Choroid plexus epithelial cell (primary cell): ENCODE measurements around the gene NUCB1.

ENCODE experiments used
- DNase-seq: peaks from one replicate; pipeline ENCODE4 v3.0.0-alpha.2; 2010; ENCODE audit warnings: low read depth
- H3K4me3 ChIP-seq: 2 replicates; pipeline ENCODE4 v1.5.1; 2011; ENCODE audit warnings: low read depth, mild to moderate bottlenecking, control low read depth, low read length, moderate library complexity
- TF ChIP-seq, protein P1 (sequence below): conservative IDR thresholded peaks from 2 replicates; pipeline ENCODE4 v1.5.1; 2011; ENCODE audit warnings: low read depth, mild to moderate bottlenecking, control low read depth, inconsistent platforms, low read length, moderate library complexity

Gene NUCB1

DNA sequence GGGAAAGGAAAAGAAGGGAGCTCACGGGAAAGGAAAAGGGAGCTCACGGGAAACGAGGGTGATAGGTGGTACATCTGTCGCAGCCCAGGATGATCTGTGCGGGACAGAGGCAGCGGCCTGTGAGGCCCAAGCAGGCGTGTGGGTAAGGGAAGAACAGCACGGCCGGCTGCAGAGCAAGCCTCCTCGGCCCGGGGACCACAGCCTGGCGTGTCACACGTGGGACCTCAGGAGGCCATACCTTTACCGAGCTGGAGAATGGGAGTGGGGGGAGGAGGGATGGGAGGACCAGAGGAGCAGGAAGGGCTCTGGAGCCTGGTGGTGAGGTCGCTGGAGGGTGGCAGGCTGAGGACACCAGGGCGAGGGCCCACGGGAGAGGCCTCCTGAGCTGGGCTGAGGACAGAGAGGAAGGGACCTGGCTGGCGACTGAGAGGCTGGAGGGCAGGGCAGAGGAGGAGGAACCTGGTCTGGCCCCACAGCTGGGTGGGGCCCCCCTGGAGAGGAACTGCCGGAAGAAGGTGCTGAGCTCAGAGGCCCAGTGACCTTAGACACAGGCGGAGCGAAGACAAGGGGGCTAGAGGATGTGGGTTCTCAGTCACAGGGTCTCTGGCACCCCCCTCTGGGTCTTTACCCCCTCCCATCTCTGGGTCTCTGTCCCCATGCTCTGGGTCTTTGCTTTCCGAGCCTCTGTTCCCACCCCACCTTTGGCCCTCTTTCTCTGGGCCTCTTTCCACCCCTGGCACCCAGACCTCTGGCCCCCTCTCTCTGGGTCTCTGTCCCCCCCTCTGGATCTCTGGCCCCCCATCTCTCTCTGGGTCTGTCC, 62.1 kb downstream of the NUCB1 start:
- peak; percentile 39 for DNase-seq
- H3K4me3 ChIP-seq: no peak overlapping the region
- TF ChIP-seq, protein P1, sequence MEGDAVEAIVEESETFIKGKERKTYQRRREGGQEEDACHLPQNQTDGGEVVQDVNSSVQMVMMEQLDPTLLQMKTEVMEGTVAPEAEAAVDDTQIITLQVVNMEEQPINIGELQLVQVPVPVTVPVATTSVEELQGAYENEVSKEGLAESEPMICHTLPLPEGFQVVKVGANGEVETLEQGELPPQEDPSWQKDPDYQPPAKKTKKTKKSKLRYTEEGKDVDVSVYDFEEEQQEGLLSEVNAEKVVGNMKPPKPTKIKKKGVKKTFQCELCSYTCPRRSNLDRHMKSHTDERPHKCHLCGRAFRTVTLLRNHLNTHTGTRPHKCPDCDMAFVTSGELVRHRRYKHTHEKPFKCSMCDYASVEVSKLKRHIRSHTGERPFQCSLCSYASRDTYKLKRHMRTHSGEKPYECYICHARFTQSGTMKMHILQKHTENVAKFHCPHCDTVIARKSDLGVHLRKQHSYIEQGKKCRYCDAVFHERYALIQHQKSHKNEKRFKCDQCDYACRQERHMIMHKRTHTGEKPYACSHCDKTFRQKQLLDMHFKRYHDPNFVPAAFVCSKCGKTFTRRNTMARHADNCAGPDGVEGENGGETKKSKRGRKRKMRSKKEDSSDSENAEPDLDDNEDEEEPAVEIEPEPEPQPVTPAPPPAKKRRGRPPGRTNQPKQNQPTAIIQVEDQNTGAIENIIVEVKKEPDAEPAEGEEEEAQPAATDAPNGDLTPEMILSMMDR: no peak

- no peak overlapping the region for H3K4me3 ChIP-seq
- DNase-seq: no peak
- TF ChIP-seq, protein P1: no peak
Observed at GRCh38 chr19:48962849-48963165, 62.7 kb downstream of the NUCB1 start.

DNA sequence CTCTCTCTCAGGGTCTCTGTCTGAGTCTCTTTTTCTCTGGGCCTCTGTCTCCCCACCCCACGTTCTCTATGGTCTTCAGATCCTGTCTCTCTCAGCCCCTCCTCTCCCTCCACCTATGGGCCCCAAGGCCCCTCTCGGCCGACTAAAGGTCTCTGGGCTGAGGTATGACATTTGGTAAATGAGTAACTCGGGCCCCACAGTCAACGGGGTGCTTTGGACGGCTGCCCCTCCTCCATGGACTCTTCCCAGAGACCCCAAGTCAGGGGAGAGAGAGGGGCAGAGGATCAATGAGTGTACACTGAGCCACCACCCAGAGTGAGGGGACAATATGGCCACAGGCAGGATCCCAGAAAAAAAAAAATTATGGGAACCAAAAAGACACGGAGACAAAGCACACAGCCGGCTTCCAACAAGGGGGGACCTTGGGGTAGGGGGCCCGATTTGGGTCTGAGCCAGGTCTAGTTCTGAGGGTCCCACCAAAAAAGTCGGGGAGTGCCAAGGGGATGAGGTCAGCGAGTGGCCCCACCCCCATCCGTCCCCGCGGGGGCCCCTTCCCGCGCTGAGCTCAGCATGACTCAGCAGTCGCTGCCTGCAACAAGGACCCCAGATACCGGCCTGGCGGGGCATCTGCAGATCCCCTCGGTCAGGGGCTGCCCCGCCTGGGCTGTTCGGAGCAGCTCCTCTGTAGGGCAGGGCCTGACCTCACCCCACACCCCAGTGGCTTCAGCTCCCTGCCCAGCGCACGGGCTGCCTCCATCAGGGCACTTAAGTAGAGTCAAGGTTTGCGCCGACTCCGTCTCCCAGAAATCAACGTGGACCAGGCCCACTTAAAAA, 63.5 kb downstream of the NUCB1 start:
- DNase-seq: peak; percentile 70
- H3K4me3 ChIP-seq: peak overlapping the region; percentile 17
- TF ChIP-seq, protein P1: no peak

- peak overlapping the region; percentile 35 for H3K4me3 ChIP-seq
- peak; percentile 75 for DNase-seq
- TF ChIP-seq, protein P1: no peak
Observed at GRCh38 chr19:48964205-48965039, 64.3 kb downstream of the NUCB1 start.

DNA sequence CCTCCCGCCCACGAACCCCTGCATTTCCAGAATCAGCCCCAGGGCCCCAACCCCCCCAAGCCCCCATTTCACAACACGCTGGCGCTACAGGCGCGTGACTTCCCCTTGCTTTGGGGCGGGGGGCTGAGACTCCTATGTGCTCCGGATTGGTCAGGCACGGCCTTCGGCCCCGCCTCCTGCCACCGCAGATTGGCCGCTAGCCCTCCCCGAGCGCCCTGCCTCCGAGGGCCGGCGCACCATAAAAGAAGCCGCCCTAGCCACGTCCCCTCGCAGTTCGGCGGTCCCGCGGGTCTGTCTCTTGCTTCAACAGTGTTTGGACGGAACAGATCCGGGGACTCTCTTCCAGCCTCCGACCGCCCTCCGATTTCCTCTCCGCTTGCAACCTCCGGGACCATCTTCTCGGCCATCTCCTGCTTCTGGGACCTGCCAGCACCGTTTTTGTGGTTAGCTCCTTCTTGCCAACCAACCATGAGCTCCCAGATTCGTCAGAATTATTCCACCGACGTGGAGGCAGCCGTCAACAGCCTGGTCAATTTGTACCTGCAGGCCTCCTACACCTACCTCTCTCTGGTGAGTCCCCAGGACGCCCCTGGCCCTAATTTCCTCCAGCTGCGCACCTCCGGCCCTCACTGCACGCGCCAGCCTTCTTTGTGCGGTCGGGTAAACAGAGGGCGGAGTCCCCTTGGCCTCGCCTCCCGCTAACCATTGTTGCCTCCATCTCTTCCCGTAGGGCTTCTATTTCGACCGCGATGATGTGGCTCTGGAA, 65.1 kb downstream of the NUCB1 start, which contains the start of gene FTL:
FTL (plus strand) TSS at position 270 of the 766 bp plus-strand sequence; CDS start at position 469, 199 bp downstream.
- H3K4me3 ChIP-seq: peak within 1 kb of the TSS; percentile 78
- TF ChIP-seq, protein P1: no peak
- peak; percentile 98 for DNase-seq
